ENCODE results near the gene S100A1. TPM values are rescaled to one million over a fixed set of nuclear protein-coding genes. Genes with fewer than 3 reads are reported as not detected.

The S100A1 gene
- total RNA-seq, 1 experiment from 2014 or later = 18.1 TPM

DNA sequence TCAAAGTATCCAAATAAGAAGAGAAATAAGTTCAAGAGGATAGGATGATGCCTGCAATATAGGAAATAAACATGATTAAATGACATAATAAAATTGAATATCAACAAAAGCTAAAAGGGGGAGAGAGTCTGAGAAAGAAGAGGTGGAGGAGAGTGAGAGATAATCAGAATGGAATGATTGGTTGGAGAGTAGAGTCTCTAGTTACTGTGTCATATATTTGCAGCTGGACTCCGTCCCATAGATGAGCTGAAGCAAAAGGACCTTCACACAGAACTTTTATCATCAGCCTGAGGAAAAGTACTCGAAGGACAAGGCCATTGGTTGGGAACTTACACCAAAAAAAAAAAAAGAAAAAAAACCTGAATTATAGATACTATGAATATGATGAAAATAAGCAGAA is 39.8 kb upstream of the S100A1 start:
- Mint-ChIP-seq H3K36me3 (ENCODE audit: insufficient read depth, unreplicated experiment) (no peaks in the 10 kb centered on the region), H3K4me3 (ENCODE audit: unreplicated experiment) (no peak overlapping the region), H3K27me3 (ENCODE audit: insufficient read depth, unreplicated experiment) (no peaks in the 10 kb centered on the region), H3K27ac (ENCODE audit: unreplicated experiment) (no peak overlapping the region), H3K9me3 (ENCODE audit: unreplicated experiment) (no peaks in the 10 kb centered on the region), H3K4me1 (ENCODE audit: low read depth, unreplicated experiment) (peaks cover 32% of the 10 kb centered on the region)
- Histone ChIP-seq H3K9me3 (no peaks in the 10 kb centered on the region), H3K27me3 (replicated peaks; ENCODE audit: control insufficient read depth, insufficient read depth, low read length) (no peaks in the 10 kb centered on the region), H3K4me1 (peaks cover 21% of the 10 kb centered on the region), H3K36me3 (ENCODE audit: control insufficient read depth, insufficient read depth, low read length) (no peaks in the 10 kb centered on the region), H3K4me3 (ENCODE audit: low read depth, low read length) (no peak overlapping the region)
- no peak for DNase-seq
- ChIA-PET POLR2A (no interaction called here), CTCF (no interaction called here)
- BruUV-seq (replicated peaks) = no TSS peak
- TF ChIP-seq, protein P1, sequence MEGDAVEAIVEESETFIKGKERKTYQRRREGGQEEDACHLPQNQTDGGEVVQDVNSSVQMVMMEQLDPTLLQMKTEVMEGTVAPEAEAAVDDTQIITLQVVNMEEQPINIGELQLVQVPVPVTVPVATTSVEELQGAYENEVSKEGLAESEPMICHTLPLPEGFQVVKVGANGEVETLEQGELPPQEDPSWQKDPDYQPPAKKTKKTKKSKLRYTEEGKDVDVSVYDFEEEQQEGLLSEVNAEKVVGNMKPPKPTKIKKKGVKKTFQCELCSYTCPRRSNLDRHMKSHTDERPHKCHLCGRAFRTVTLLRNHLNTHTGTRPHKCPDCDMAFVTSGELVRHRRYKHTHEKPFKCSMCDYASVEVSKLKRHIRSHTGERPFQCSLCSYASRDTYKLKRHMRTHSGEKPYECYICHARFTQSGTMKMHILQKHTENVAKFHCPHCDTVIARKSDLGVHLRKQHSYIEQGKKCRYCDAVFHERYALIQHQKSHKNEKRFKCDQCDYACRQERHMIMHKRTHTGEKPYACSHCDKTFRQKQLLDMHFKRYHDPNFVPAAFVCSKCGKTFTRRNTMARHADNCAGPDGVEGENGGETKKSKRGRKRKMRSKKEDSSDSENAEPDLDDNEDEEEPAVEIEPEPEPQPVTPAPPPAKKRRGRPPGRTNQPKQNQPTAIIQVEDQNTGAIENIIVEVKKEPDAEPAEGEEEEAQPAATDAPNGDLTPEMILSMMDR (IDR thresholded peaks at IDR 0.05; ENCODE audit: insufficient read depth in 1 of 2, low read depth in 1 of 2, low read length in 1 of 2, severe bottlenecking in 1 of 2, unreplicated experiment in 1 of 2) = no peak
- intact Hi-C loops (cut with micrococcal nuclease; ENCODE audit: unreplicated experiment) = no loop called here

DNA sequence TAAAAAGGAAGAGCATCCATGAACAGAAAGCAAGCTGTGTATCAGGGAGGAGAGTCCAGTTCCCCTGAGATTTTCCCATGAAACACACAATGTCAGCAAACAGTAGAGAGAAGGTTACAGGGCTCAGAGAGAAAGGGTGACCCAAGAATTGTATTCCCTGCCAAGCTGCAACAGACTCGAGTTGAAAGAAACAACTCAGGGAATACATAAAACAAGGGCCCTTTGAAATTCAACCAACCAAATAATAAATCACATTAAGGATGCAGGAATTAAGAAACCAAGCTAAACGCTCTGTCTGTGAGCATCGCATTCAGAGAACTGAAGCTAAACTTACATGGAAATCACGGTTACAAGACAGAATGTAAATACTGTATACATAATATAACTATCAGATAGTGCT is 35.5 kb upstream of the S100A1 start:
- no peaks in the 10 kb centered on the region for H3K9me3 Mint-ChIP-seq (ENCODE audit: unreplicated experiment)
- H3K4me3 Mint-ChIP-seq (ENCODE audit: unreplicated experiment) = no peak overlapping the region
- no peaks in the 10 kb centered on the region for H3K36me3 Mint-ChIP-seq (ENCODE audit: insufficient read depth, unreplicated experiment)
- TF ChIP-seq, protein P1 (IDR thresholded peaks at IDR 0.05; ENCODE audit: insufficient read depth in 1 of 2, low read depth in 1 of 2, low read length in 1 of 2, severe bottlenecking in 1 of 2, unreplicated experiment in 1 of 2) = no peak
- intact Hi-C loops (cut with micrococcal nuclease; ENCODE audit: unreplicated experiment) = no loop called here
- ChIA-PET POLR2A (no interaction called here), CTCF (no interaction called here)
- no peak for DNase-seq
- H3K4me1 ChIP-seq = 0 out of 2 replicates have a peak, but pooled peaks cover 7% of the 10 kb centered on the region
- H3K4me1 Mint-ChIP-seq (ENCODE audit: low read depth, unreplicated experiment) = peaks cover 10% of the 10 kb centered on the region
- no peak overlapping the region for H3K4me3 ChIP-seq (ENCODE audit: low read depth, low read length)
- no peak overlapping the region for H3K27ac Mint-ChIP-seq (ENCODE audit: unreplicated experiment)
- BruUV-seq (replicated peaks) = no TSS peak
- H3K36me3 ChIP-seq (ENCODE audit: control insufficient read depth, insufficient read depth, low read length) = no peaks in the 10 kb centered on the region
- H3K9me3 ChIP-seq = no peaks in the 10 kb centered on the region
- H3K27me3 ChIP-seq (replicated peaks; ENCODE audit: control insufficient read depth, insufficient read depth, low read length) = no peaks in the 10 kb centered on the region
- H3K27me3 Mint-ChIP-seq (ENCODE audit: insufficient read depth, unreplicated experiment) = no peaks in the 10 kb centered on the region

DNA sequence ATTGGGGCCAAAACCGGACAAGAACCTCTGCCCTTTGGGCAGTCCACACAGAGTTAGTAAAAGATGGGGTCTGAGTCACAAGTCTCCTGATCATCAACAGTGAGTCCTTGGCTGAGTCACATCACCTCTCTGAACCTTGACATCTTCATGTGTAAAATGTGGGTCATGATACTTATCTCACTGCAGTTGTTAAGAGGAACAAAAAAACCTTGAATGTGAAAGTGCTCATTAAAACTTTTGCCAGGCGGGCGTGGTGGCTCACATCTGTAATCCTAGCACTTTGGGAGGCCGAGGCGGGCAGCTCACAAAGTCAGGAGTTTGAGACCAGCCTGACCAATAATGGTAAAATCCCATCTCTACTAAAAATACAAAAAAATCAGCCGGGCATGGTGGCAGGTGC is 31.0 kb upstream of the S100A1 start:
- intact Hi-C loops (cut with micrococcal nuclease; ENCODE audit: unreplicated experiment) = no loop called here
- no peaks in the 10 kb centered on the region for H3K9me3 ChIP-seq
- no peak overlapping the region for H3K27ac Mint-ChIP-seq (ENCODE audit: unreplicated experiment)
- no peaks in the 10 kb centered on the region for H3K36me3 ChIP-seq (ENCODE audit: control insufficient read depth, insufficient read depth, low read length)
- no peaks in the 10 kb centered on the region for H3K27me3 ChIP-seq (replicated peaks; ENCODE audit: control insufficient read depth, insufficient read depth, low read length)
- no peak for DNase-seq
- ChIA-PET POLR2A (no interaction called here), CTCF (no interaction called here)
- H3K4me3 Mint-ChIP-seq (ENCODE audit: unreplicated experiment) = no peak overlapping the region
- no peaks in the 10 kb centered on the region for H3K4me1 Mint-ChIP-seq (ENCODE audit: low read depth, unreplicated experiment)
- BruUV-seq (replicated peaks) = no TSS peak
- TF ChIP-seq, protein P1 (IDR thresholded peaks at IDR 0.05; ENCODE audit: insufficient read depth in 1 of 2, low read depth in 1 of 2, low read length in 1 of 2, severe bottlenecking in 1 of 2, unreplicated experiment in 1 of 2) = no peak
- no peak overlapping the region for H3K4me3 ChIP-seq (ENCODE audit: low read depth, low read length)
- no peaks in the 10 kb centered on the region for H3K27me3 Mint-ChIP-seq (ENCODE audit: insufficient read depth, unreplicated experiment)
- H3K9me3 Mint-ChIP-seq (ENCODE audit: unreplicated experiment) = no peaks in the 10 kb centered on the region
- H3K36me3 Mint-ChIP-seq (ENCODE audit: insufficient read depth, unreplicated experiment) = no peaks in the 10 kb centered on the region
- no peaks in the 10 kb centered on the region for H3K4me1 ChIP-seq
